Measurements from ENCODE around the gene TNK2. TPM values are rescaled to one million over a fixed set of nuclear protein-coding genes. Genes with fewer than 3 reads are reported as not detected.

The TNK2 gene
- total and polyA plus RNA-seq, 2 of the 13 experiments (the other 11 are each of a cell fraction or from before 2014, with no cell fraction given): 4.6 to 5.8 TPM

GRCh38 chr3:195823280-195823679 is 85.1 kb downstream of the TNK2 start (continued):
- TF ChIP-seq TCF12 (IDR thresholded peaks at IDR 0.05) (no peak), TCF12 (CRISPR knock-in tag; IDR thresholded peaks at IDR 0.05) (no peak), RAD51 (IDR thresholded peaks at IDR 0.05; ENCODE audit: borderline replicate concordance) (peak; percentile 62), TFDP1 (CRISPR knock-in tag; IDR thresholded peaks at IDR 0.05; ENCODE audit: borderline replicate concordance) (no peak), ZNF747 (CRISPR knock-in tag; IDR thresholded peaks at IDR 0.05; ENCODE audit: borderline replicate concordance) (no peak), SP2 (CRISPR knock-in tag; IDR thresholded peaks at IDR 0.05) (no peak)

- H3K9ac ChIP-seq (ENCODE audit: insufficient read depth, low read depth, low read length): no peak overlapping the region
- 62% methylated on average over 16 of the region's 16 CpGs for WGBS (ENCODE audit: low lambda C conversion rate)
- no peaks in the 10 kb centered on the region for H3K36me3 ChIP-seq (replicated peaks in 1 of 2; ENCODE audit: control insufficient read depth in 1 of 2, insufficient read depth in 2 of 2, low read length in 2 of 2)
- no peak overlapping the region for H3K4me2 ChIP-seq (ENCODE audit: low read depth, low read length)
- H2AFZ ChIP-seq (ENCODE audit: low read length): no peak overlapping the region
- in situ Hi-C loops (cut with HindIII; ENCODE audit: extremely low pct_ligation_motif_present, low pct_unique_long_range_greater_than_20kb): no loop called here
- CTCF ChIA-PET (ENCODE audit: low intra/inter-chr PET ratio, low total read pairs): no interaction called here
- FAIRE-seq (no peak), ATAC-seq (no peak), DNase-seq (ENCODE audit: low spot score) (no peak)
- intact Hi-C loops (cut with micrococcal nuclease; ENCODE audit: unreplicated experiment): no loop called here
- H3K4me1 ChIP-seq (ENCODE audit: insufficient read depth, low read length): no peaks in the 10 kb centered on the region
- no peak overlapping the region for H3K4me3 ChIP-seq (replicated peaks in 1 of 3; ENCODE audit: insufficient read depth in 1 of 3, low read depth in 2 of 3, low read length in 3 of 3)
- no peaks in the 10 kb centered on the region for H3K9me3 ChIP-seq (ENCODE audit: low read length)
- peaks cover 8 to 55% of the 10 kb centered on the region in 2 experiments; a peak in 4 of 5 replicates for H3K27me3 ChIP-seq (ENCODE audit: control insufficient read depth in 1 of 2, insufficient read depth in 2 of 2, low read length in 2 of 2)
- TF ChIP-seq ZNF841 (CRISPR knock-in tag; IDR thresholded peaks at IDR 0.05; ENCODE audit: borderline replicate concordance) (no peak), ZBTB34 (CRISPR knock-in tag; IDR thresholded peaks at IDR 0.05) (no peak), BCL3 (CRISPR knock-in tag; IDR thresholded peaks at IDR 0.05) (no peak), GPBP1L1 (CRISPR knock-in tag; IDR thresholded peaks at IDR 0.05) (no peak)
- H3K27ac ChIP-seq (ENCODE audit: extremely low read length, insufficient read depth, low read length): no peak overlapping the region
- H3K79me2 ChIP-seq (ENCODE audit: insufficient read depth, low read length): no peaks in the 10 kb centered on the region
- BruUV-seq (replicated peaks): no TSS peak
- H4K20me1 ChIP-seq (ENCODE audit: insufficient read depth, low read length): no peaks in the 10 kb centered on the region
- POLR2A ChIA-PET: no interaction called here
These were observed 86.1 kb downstream of the TNK2 start for GRCh38 chr3:195822131-195822696.
